SK-MEL-5 (cell line): ENCODE results near the gene DHRS3. TPM values are rescaled to one million over a fixed set of nuclear protein-coding genes. Genes with fewer than 3 reads are reported as not detected.

Experiments used
- DNase-seq: peaks from one replicate; pipeline ENCODE4 v3.0.0-alpha.2; 2016; ENCODE audit warnings: low read depth, low spot score
- in situ Hi-C: cut with HindIII; loops from 2 replicates; pipeline ENCODE4 v1.10.0; 2016; ENCODE audit warnings: low sequenced_read_pairs, high pct_unique_total_duplicates, low pct_unique_long_range_greater_than_20kb
- total RNA-seq: library from RNA; depleted of rRNA; stranded (reverse); fragments of >200 nt; shearing (Covaris generic); gene quantifications from 2 replicates; pipeline ENCODE4 v1.2.3, GENCODE V29; 2014

Gene DHRS3
- total RNA-seq, 1 experiment from 2014 or later, result not detected

DNA sequence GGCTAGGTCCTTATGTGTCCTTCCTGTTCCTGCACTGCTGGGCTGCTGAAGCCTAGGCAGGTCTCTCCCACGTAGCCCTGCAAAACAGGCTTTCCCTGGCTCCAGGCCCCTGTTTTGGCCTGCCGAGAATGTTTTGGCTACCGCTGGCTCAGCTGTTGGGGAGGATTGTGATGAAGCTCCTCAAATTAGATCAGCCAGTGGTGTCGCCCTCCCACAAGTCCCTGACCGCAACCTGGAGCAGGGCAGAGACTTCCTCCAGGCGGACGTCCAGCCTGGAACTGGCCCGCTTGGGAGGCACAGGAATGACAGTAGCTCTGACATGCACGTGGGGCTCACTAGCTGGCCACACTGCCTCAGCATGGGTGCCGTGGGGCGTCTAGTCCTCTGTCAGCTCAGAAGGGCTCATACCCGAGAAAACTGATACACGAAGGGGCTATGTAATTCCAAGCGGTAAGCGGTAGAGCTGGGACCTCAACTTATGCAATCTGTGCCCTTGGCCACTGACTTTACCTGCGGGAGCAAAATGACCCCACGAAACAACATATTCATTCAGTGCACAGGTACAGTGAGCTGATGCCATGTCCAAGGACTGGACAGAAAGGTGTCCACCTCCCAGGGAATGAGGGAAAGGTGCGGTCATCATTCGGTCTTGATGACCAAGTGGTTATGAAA, 26.6 kb downstream of the DHRS3 start:
- in situ Hi-C loops, result no loop called here
- no peak for DNase-seq

DNA sequence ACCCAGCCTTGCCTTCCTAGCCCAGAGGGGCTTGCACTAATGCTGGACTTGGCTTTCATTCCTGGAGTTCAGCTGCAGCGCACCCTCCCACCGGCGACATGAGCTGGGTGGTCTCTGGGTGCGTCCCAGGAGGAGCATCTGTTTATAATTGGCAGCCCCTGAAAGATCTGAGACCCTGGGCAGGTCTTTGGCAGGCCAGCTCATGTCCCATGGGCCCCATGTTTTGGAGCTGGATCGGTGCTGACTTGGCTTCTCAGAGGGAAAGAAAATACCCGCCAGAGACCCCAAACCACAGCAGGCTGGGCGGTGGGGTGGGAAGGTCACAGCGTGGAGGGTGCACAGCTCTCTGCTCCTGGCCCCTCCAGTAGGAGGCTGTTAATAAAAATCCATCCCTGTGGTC, 29.3 kb downstream of the DHRS3 start:
- in situ Hi-C loops, result no loop called here

DNA sequence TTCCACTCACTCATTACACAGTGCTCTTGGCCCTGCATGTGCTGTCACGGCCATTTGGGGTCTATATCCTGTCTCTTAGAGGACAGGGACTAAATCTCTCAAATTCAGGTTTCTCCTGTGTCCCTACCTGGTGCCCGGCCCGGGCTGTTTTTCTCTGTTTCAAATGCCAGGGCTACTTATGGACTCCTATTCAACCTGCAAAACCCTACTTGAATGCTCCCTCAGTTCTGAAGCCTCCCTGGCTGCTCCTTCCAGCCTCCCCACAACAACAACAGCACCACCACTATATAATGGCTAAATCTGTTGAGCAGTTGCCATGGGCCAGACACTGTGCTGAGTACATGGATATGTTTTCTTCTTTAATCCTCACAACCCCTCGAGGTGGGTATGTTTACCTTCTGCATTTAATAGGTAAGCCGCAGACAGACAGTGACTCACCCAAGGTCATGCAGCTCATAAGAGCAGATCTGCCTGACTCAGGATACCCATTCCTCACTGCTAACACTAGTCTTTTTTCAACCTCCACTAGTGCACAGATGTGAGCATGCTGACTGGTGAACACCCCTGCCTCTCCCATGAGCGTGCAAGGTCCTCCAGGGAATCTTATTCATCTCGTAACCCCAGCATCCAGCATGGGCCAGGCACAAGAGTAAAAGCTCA, 29.9 kb downstream of the DHRS3 start:
- in situ Hi-C loops, result no loop called here
- no peak for DNase-seq

More for the DNA sequence above, 29.3 kb downstream of the DHRS3 start:
- DNase-seq, result no peak

DNA sequence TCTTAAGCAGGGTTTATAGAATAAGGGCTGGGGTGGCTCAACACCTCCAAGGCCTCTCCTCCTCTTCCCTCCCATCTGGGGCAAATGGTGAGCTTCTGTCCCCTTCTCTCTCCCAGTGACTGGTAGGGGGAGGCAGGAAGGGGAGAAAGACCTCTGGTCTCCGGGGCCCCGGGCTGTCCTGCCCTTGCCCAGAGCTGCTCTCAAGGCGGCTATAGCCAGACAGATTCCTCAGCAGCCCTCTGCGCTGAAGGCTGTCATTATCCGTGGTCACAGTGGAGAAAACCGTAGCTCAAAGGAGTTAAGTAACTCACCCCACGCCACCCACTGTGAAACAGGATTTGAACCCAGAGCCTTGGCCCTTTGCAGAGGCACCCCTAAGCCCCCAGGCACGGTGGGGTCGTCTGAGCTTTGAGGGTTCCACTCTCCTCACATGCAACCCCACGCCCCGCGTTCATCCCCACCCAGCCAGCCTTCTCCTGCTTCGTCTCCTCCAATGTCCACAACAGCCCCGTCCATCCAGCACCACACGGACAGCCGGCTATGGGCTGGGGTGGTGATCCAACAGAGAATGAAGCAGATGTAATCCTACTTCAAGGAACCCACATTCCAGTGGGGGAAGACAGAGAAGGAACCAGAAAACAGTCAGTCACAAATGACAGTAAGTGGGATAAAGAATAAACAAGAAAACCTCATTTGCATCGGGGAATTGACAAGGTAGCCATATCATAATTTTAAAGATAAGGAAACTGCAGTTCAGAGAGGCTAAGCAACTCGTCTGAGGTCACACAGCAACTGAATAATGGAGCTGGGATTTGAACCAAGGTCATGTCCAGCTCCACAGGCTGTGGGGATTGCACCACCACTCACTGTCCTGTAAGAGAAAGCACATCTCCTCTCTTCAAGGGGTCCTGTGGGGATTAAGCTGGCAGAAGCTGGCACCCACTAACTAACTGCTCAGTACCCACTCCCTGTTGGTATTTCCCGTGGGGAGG, 31.8 kb downstream of the DHRS3 start:
- DNase-seq, result no peak
- in situ Hi-C loops, result no loop called here

DNA sequence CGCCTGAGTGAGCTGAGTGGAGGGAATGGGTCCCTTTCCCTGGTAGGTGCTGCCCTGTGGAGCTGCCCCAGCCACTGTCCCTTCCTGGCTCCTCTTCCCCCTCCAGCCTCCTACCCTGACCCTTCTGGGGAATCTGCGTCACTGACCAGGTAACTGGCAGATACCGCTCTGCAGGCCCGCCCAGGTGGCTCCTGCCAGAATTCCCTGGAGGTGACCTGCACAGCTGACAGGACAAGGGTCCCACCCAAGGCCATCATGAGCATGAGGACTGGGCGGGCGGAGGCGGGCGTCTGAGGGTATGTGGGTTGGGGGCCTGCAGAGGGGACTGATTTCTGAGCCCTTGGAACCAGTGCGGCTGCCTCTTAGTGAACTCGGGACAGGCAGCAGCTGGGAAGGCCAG, 32.5 kb downstream of the DHRS3 start:
- DNase-seq, result no peak
- in situ Hi-C loops, result no loop called here

DNA sequence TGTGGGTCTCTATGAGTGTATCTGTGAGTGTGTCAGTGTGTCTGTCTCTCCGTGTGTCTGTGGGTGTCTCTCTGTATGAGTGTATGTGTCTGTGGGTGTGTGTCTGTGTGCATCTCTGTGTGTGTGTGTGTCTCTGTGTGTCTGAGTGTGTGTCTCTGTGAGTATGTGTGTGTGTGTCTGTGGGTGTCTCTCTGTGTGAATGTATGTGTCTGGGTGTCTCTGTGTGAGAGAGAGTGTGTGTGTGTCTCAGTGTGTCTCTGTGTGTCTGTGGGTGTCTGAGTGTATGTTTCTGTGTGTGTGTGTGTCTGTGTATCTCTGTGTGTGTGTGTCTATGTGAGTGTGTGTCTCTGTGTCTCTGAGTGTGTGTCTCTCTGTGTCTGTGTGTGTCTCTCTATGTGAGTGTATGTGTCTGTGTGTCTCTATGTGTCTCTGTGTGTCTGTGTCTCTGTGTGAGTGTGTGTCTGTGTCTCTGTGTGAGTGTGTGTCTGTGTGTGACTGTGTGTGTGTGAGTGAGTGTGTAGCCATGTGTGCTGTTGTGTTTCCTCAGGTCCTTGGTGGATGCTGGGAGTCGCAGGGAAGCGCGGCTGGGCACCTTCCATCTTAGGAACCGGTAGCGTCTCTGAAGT, 33.0 kb downstream of the DHRS3 start:
- no peak for DNase-seq
- in situ Hi-C loops, result no loop called here

DNA sequence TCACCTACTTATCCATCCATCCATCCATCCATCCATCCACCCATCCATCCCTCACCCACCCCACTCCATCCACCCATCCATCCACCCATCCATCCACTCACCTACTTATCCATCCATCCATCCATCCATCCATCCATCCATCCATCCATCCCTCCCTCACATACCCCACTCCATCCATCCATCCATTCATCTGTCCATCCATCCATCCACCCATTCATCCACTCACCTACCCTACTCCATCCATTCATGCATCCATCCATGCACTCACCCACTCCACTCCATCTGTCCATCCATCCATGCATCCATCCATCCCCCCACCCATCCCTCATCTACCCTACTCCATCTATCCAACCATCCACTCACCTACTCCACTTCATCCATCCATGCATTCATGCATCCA, 34.5 kb downstream of the DHRS3 start:
- in situ Hi-C loops, result no loop called here
- DNase-seq, result no peak

DNA sequence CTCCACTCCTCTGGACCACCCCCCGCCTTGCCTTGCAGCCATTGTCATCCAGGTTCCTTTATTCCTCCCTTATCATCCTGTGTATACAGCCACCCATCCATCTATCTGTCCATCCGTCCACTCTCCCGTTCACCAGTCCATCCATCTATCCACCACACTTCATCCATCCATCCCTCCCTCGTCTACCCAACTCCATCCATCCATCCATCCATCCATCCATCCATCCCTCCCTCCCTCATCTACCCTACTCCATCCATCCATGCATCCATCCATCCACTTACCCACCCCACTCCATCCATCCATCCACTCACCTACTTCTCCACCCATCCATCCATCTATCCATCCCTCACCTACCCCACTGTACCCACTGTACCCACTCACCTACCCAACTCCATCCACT, 35.4 kb downstream of the DHRS3 start:
- DNase-seq, result no peak
- in situ Hi-C loops, result no loop called here

DNA sequence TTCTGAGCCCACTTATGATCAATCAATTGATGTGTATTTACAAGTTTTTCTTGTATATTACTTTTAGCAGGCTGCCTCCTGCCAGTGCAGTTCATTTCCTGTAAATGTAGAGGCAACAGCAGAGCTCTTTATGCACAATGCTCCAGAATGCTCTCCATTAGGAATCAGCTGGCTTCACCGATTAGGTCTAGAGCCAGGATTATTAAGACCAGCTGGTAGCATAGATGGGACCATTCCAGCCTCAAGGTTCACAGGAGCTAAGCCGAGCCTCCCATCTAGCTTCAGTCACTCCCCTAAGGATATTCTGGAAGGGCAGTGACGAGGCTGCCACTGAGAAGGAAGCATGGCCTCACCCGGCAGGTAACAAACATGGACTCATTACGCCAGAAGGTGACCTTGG, 36.8 kb downstream of the DHRS3 start:
- DNase-seq, result no peak
- in situ Hi-C loops, result no loop called here

DNA sequence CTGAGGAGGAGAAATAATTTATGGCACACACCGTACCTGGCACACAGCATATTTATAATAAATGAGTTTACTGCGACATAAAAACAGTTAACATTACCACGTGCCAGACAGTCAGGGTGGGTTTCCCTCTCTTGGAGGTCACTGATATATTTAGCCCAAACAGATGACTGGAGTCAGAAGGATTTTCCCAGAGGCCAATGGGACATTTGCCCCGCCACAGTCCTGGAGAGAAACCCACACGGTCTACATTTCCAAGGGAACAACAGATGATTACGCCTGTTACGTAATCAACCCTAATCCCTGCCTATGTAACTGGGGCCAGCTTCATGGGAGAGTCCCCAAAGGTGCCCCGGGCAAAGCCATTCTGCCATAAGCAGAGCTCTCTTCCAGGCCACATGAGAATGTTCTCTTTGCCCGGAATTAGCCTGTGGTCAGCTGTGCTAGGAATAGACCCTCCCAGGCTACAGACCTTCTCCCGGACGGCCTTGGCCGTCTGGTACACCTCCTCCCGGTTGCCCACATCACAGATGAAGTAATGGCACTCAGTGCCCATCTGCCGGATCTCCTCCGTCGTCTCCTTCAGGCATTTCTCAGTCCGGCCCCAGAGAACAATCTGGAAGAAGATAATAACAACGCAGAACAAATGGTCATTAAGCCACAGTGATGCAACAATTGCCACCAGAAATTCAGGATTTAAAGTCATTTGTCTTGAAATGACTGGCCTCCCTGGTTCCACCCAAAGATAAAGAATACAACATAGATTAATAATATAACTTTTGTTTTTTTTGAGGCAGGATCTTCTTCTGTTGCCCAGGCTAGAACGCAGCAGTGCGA, 37.7 kb downstream of the DHRS3 start:
- no peak for DNase-seq
- in situ Hi-C loops, result no loop called here

DNA sequence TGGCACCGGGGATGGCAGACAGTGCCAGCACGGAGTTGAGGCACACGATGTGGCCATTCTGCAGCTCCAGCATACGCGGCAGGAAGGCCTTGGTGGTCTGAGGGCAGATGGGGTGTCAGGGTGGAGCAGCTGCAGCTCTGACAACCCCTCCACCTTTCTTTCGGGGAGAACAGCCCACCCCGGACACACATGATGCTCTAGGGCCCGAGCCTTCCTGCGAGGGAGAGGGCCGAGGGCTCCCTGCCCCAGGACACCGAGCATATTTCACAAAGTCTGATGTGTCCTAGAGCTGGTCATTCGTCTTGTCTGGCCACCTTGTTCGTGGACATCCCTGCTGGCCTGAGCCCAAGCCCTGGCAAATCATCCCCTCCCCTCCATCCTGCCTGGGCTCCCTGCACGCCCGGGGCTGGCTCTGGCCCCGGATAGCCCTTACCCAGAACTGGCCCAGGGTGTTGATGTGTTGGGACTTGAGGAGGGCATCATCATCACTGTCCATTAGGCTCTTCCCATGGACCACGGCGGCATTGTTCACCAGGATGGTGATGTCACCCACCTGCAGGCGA, 39.1 kb downstream of the DHRS3 start:
- DNase-seq, result no peak
- in situ Hi-C loops, result no loop called here

DNA sequence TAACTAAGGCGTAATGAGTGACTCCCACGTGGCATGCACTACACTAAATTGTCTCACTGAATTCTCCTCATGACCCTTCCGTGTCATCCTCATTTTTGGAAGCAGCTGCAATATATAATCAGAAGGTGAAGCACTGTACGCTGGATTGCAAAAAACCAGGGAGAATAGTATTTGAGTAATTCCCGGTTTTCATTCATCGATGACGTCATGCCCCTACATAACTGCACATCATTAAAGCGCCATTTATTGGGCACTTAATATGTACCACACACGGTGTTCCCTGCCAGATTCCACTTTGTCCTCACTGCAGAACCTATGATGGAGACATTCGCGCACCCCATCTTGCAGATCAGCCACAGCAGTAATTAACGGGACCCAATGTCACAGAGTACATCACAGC, 41.0 kb downstream of the DHRS3 start:
- DNase-seq, result no peak
- in situ Hi-C loops, result no loop called here

DNA sequence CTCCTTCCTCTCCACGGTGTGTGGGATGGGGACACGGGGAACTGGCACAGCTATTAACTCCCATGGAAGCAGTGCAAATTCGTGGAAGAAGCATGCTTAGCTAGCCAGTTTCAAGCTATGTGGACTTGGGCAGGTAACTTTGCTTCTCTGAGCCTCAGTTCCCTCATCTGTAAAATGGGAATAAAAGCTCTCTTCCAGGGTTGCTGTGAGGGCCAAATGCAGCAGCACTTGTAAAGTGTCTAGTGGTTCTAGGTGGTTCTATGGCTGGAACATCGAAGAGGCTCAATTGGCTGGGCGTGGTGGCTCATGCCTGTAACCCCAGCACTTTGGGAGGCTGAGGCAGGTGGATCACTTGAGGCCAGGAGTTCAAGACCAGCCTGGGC, 43.3 kb downstream of the DHRS3 start:
- DNase-seq, result no peak
- in situ Hi-C loops, result no loop called here

DNA sequence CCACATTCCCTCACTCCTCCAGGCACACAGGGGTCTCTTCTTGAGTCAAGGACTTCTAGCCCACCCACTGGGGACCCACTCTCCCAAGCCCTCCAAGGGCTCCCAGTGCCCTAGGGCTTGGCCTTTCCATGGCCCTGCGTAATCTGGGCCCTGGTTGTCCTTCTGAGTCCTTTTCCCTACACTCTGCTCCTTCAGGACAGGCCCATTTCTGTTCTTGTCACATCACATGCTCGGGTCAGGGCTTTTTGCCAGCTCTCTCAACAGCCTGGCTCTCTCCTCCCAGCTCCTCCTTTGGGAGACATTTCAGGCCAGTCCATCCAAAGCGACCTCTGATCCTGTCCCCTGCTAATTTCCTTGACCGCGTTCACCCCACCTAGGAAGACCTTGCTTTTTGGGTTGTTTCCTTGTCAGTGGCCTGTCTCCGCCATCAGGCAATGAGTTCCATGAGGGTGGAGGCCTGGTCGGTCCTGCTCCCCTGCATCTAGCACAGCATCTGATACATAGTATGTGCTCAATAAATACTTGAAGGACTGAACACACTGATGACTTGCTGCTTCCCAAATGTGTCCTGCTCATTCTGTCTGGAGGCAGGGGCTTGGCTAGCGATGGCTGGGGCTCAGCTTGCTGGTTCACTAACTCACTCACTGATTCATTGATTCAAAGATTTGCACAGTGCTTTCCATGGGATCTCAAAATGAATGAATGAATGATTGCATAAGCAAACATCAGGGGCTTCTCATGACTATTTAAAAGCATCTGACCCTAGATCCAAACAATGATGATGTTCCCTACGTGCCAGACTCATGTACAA, 44.8 kb downstream of the DHRS3 start:
- peak; percentile 45 for DNase-seq
- in situ Hi-C loops, result no loop called here

DNA sequence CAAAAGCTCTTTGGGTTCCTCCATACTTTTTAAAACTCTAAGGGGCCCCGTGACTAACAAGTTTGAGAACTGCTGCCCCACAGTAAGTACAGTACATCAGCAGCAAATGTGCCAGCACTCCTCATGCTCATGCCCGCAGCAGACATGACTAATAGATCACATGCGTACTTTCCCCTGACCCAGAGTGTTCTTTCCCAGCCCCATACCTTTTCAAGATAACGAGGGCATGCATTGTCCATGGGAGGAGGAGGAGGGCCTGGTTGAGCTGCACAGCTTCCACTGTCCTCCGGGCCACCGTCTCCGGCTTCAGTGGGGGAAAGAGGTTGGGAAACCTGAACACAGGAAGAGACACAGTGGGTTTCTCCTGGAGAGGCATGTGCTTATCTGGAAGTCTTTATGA, 45.5 kb downstream of the DHRS3 start:
- in situ Hi-C loops, result no loop called here
- peak; percentile 11 for DNase-seq

DNA sequence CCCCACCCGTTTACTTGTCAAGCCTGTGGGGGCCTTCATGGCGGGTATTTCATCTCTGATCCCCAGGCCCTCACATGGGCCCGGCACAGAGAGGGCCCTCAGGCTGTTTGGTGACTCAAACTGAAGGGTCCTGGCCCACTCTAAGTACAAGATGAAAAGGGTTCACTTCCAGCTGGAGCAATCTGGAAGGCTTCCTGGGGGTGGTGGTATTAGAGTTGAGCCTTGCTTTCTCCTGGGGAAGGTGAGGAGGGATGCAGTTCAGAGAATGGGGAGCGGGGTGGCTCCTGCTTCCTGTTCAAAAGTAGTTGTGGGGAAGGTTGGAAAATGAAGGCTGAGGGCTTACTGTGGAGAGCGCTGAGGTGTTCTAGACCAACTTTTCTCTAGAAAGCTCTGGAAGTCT, 47.7 kb downstream of the DHRS3 start:
- in situ Hi-C loops, result no loop called here

More for the DNA sequence above, 47.7 kb downstream of the DHRS3 start:
- DNase-seq, result no peak
